ENCODE data around the gene GINS1. TPM values are rescaled to one million over a fixed set of nuclear protein-coding genes. Genes with fewer than 3 reads are reported as not detected.

Gene GINS1
- total and polyA plus RNA-seq, 2 donors (not counting 3 experiments of a cell fraction or from before 2014, with no cell fraction given), result 8.2 to 26.3 TPM

DNA sequence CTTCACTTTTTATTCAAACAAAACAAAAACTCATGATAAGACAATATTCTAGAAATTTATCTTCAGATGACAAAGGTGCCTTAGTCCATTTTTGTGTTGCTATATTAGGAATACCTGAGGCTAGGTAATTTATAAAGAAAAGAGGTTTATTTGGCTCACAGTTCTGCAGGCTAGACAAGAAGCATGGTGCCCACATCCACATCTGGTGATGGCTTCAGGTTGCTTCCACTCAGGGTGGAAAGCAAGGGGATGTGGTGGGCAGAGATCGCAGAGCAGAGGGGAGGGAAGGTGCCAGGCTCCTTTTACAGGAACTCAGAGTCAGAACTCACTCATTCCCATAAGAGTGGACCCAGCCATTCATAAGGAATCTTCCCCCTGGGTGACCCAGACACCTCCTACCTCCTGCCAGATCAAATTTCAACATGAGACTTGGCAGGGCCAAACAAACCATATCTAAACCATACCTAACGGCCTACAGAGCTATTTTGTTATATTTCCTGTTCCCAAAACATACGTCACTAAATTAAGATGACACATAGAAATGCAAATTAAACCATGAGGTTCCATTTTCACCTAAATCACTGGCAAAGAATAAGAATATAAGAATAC, 43.2 kb upstream of the GINS1 start:
- Histone ChIP-seq H4K20me1 (replicated peaks; ENCODE audit: control insufficient read depth, extremely low read depth, insufficient read depth, low read length) (no peaks in the 10 kb centered on the region), H3K4me3 (replicated peaks in 1 of 3; ENCODE audit: insufficient read depth in 1 of 3, low read depth in 1 of 3, low read length in 3 of 3) (no peak overlapping the region), H3K27me3 (ENCODE audit: control insufficient read depth in 2 of 2, insufficient read depth in 2 of 2, low read length in 2 of 2) (no peaks in the 10 kb centered on the region), H3K27ac (ENCODE audit: insufficient read depth, low read depth, low read length) (no peak overlapping the region), H3K9me3 (replicated peaks; ENCODE audit: control insufficient read depth, insufficient read depth, low read length) (no peaks in the 10 kb centered on the region), H3K9ac (replicated peaks; ENCODE audit: extremely low read depth, insufficient read depth, low read length) (no peak overlapping the region), H3K4me1 (ENCODE audit: control insufficient read depth, extremely low read depth, insufficient read depth, low read length) (peaks cover 11% of the 10 kb centered on the region), H2AFZ (ENCODE audit: low read depth, low read length) (no peak overlapping the region), H3K36me3 (ENCODE audit: control insufficient read depth in 2 of 2, extremely low read depth in 1 of 2, insufficient read depth in 2 of 2, low read length in 2 of 2) (no peaks in the 10 kb centered on the region), H3K4me2 (ENCODE audit: insufficient read depth, low read length) (no peak overlapping the region), H3K79me2 (ENCODE audit: control insufficient read depth, insufficient read depth, low read length) (peaks cover 2% of the 10 kb centered on the region), H3K9me1 (replicated peaks; ENCODE audit: control insufficient read depth, extremely low read depth, insufficient read depth, low read length) (no peaks in the 10 kb centered on the region)
- BruUV-seq (replicated peaks), result no TSS peak
- intact Hi-C loops (cut with micrococcal nuclease) (no loop called here), dilution Hi-C loops (cut with MboI; ENCODE audit: extremely low pct_ligation_motif_present, low sequenced_read_pairs) (no loop called here)
- FAIRE-seq, result no peak
- CTCF ChIA-PET, result interaction anchor here (1.3 kb wide), 1 partner anchor 35 kb away, joined by 7 read pairs; no protein-coding TSS in a partner anchor
- TF ChIP-seq POLR2AphosphoS5 (IDR thresholded peaks at IDR 0.05; ENCODE audit: insufficient read depth, low read depth, low read length) (no peak), EZH2 (IDR thresholded peaks at IDR 0.05; ENCODE audit: borderline replicate concordance, low read depth, low read length, severe bottlenecking) (no peak), GATA2 (IDR thresholded peaks at IDR 0.05; ENCODE audit: insufficient read depth, insufficient read length, low read depth, low read length) (no peak), POLR2A (IDR thresholded peaks at IDR 0.05; ENCODE audit: low read depth, low read length) (no peak), JUN (IDR thresholded peaks at IDR 0.05; ENCODE audit: borderline replicate concordance, insufficient read depth, insufficient read length, low read depth) (no peak)
- TF ChIP-seq, protein P1, sequence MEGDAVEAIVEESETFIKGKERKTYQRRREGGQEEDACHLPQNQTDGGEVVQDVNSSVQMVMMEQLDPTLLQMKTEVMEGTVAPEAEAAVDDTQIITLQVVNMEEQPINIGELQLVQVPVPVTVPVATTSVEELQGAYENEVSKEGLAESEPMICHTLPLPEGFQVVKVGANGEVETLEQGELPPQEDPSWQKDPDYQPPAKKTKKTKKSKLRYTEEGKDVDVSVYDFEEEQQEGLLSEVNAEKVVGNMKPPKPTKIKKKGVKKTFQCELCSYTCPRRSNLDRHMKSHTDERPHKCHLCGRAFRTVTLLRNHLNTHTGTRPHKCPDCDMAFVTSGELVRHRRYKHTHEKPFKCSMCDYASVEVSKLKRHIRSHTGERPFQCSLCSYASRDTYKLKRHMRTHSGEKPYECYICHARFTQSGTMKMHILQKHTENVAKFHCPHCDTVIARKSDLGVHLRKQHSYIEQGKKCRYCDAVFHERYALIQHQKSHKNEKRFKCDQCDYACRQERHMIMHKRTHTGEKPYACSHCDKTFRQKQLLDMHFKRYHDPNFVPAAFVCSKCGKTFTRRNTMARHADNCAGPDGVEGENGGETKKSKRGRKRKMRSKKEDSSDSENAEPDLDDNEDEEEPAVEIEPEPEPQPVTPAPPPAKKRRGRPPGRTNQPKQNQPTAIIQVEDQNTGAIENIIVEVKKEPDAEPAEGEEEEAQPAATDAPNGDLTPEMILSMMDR (IDR thresholded peaks at IDR 0.05; ENCODE audit: extremely low read depth in 1 of 2, insufficient read depth in 1 of 2, low read depth in 1 of 2, low read length in 2 of 2), result no peak
- POLR2A ChIA-PET, result no interaction called here
- DNase-seq (ENCODE audit: low read depth, low spot score), result no peak

Data from endothelial cell of umbilical vein (primary cell).